SK-N-SH (cell line): Measurements from ENCODE around the gene H2AZ2. TPM values are rescaled to one million over a fixed set of nuclear protein-coding genes. Genes with fewer than 3 reads are reported as not detected.

Experiments used
- CTCF ChIA-PET: fragments of 300-600, 350-600 bp; formaldehyde crosslinking; extraction: SDS; loops from one replicate; lab custom pipeline; 2021; lab: Yijun Ruan, JAX
- POLR2A ChIA-PET: fragments of 350-600 bp; sonication (Branson Sonifier 250); formaldehyde crosslinking; extraction: SDS; loops from one replicate; lab custom pipeline; 2020; ENCODE audit warnings: antibody characterized with exemption, inconsistent platforms; lab: Yijun Ruan, JAX
- DNase-seq: peaks from one replicate; pipeline ENCODE4 v3.0.0; 2012
- H2AFZ ChIP-seq: fragments of 200-600 bp; sonication (generic); 2 replicates; pipeline ENCODE4 v1.8.1; 2016; ENCODE audit warnings: antibody characterized with exemption, mild to moderate bottlenecking, low read depth
- H3F3A ChIP-seq: fragments of 200-600 bp; sonication (generic); replicated peaks from 2 replicates; pipeline ENCODE3; 2016; ENCODE audit warnings: antibody characterized with exemption, mild to moderate bottlenecking; ENCODE audit not compliant: insufficient read depth
- H3K27ac ChIP-seq, 2 experiments: fragments of 200-500 bp in 1 of 2; fragments of 200-600 bp in 1 of 2; sonication (Bioruptor generic) in 1 of 2; sonication (generic), shearing (Covaris generic) in 1 of 2; 2 replicates each; pipeline versions ENCODE4 v1.5.1 to v1.6.1; 2014 to 2016; ENCODE audit warnings: low read depth in 2 of 2, inconsistent platforms in 1 of 2, low read length in 1 of 2, mild to moderate bottlenecking in 1 of 2, mixed read lengths in 1 of 2
- H3K27me3 ChIP-seq: fragments of 200-600 bp; sonication (generic), shearing (Covaris generic); 2 replicates; pipeline ENCODE4 v1.6.1; 2016; ENCODE audit warnings: mixed run types; ENCODE audit not compliant: insufficient read depth
- H3K36me3 ChIP-seq, 2 experiments: fragments of 200-500 bp in 1 of 2; fragments of 200-600 bp in 1 of 2; sonication (Bioruptor generic) in 1 of 2; sonication (generic) in 1 of 2; replicated peaks in 1 of 2; 2 replicates each; pipeline versions ENCODE3 to v1.5.1; 2014 to 2016; ENCODE audit warnings: low read length in 1 of 2, mild to moderate bottlenecking in 1 of 2; ENCODE audit not compliant: insufficient read depth in 2 of 2, control insufficient read depth in 1 of 2
- H3K4me1 ChIP-seq, 2 experiments: fragments of 200-500 bp in 1 of 2; fragments of 200-600 bp in 1 of 2; sonication (Bioruptor generic) in 1 of 2; sonication (generic), shearing (Covaris generic) in 1 of 2; 2 replicates each; pipeline versions ENCODE4 v1.5.1 to v1.6.1; 2014 to 2016; ENCODE audit warnings: low read depth in 1 of 2, low read length in 1 of 2, mixed run types in 1 of 2; ENCODE audit not compliant: insufficient read depth in 2 of 2, control insufficient read depth in 1 of 2
- H3K4me2 ChIP-seq: fragments of 200-600 bp; sonication (generic), shearing (Covaris generic); 2 replicates; pipeline ENCODE4 v1.6.1; 2017; ENCODE audit warnings: mixed run types
- H3K4me3 ChIP-seq, 2 experiments: fragments of 200-500 bp in 1 of 2; fragments of 200-600 bp in 1 of 2; sonication (Bioruptor generic) in 1 of 2; sonication (generic), shearing (Covaris generic) in 1 of 2; 2 replicates each; pipeline versions ENCODE4 v1.5.1 to v1.8.1; 2014 to 2016; ENCODE audit warnings: low read depth in 2 of 2, inconsistent platforms in 1 of 2, low read length in 1 of 2, mild to moderate bottlenecking in 1 of 2, mixed read lengths in 1 of 2, moderate library complexity in 1 of 2
- H3K79me2 ChIP-seq: fragments of 200-600 bp; sonication (generic); 2 replicates; pipeline ENCODE4 v1.8.1; 2017; ENCODE audit warnings: mild to moderate bottlenecking; ENCODE audit not compliant: insufficient read depth
- H3K9ac ChIP-seq: fragments of 200-600 bp; sonication (generic); 2 replicates; pipeline ENCODE4 v1.6.1; 2017; ENCODE audit warnings: mixed run types
- H3K9me2 ChIP-seq: fragments of 200-600 bp; sonication (generic); 2 replicates; pipeline ENCODE4 v1.6.1; 2017; ENCODE audit warnings: mixed run types
- H3K9me3 ChIP-seq: fragments of 200-600 bp; sonication (generic); 2 replicates; pipeline ENCODE4 v1.6.1; 2017; ENCODE audit warnings: mixed run types, mild to moderate bottlenecking, moderate library complexity
- H4K20me1 ChIP-seq: fragments of 200-600 bp; sonication (generic); 2 replicates; pipeline ENCODE4 v1.6.1; 2017; ENCODE audit warnings: mild to moderate bottlenecking, mixed run types; ENCODE audit not compliant: insufficient read depth
- CHD2 ChIP-seq: fragments of 150-350 bp; IDR thresholded peaks from 2 replicates; pipeline ENCODE4 v1.6.1; 2018; ENCODE audit warnings: low read length; ENCODE audit not compliant: partially characterized antibody
- CTCF ChIP-seq: fragments of 200-600 bp; sonication (generic); IDR thresholded peaks from 2 replicates; pipeline ENCODE4 v1.6.1; 2017; ENCODE audit warnings: antibody characterized with exemption, mild to moderate bottlenecking, moderate library complexity
- ELF1 ChIP-seq: IDR thresholded peaks from 2 replicates; pipeline ENCODE4 v1.4.0; 2012
- FOXJ3 ChIP-seq: sonication (generic); formaldehyde crosslinking; IDR thresholded peaks from 2 replicates; pipeline ENCODE4 v1.5.1; 2020; ENCODE audit warnings: mild to moderate bottlenecking, missing genetic modification reagents
- GATA2 ChIP-seq: sonication (generic); formaldehyde crosslinking; IDR thresholded peaks from 2 replicates; pipeline ENCODE4 v1.5.0; 2020; ENCODE audit warnings: mild to moderate bottlenecking, missing genetic modification reagents
- MAX ChIP-seq: IDR thresholded peaks from 2 replicates; pipeline ENCODE4 v1.4.0; 2012; ENCODE audit warnings: low read depth
- MEF2A ChIP-seq: IDR thresholded peaks from 2 replicates; pipeline ENCODE4 v1.4.0; 2012; ENCODE audit warnings: low read depth, borderline replicate concordance
- MXI1 ChIP-seq: IDR thresholded peaks from 2 replicates; pipeline ENCODE4 v1.6.1; 2012; ENCODE audit warnings: mild to moderate bottlenecking, low read depth, low read length, improper control_type of control experiment
- NFIC ChIP-seq: IDR thresholded peaks from 2 replicates; pipeline ENCODE4 v1.4.0; 2012; ENCODE audit warnings: borderline replicate concordance
- PBX3 ChIP-seq: IDR thresholded peaks from 2 replicates; pipeline ENCODE4; 2012
- RFX5 ChIP-seq: IDR thresholded peaks from 2 replicates; pipeline ENCODE4 v1.6.1; 2012; ENCODE audit warnings: mild to moderate bottlenecking, improper control_type of control experiment, low read length
- SIN3A ChIP-seq: IDR thresholded peaks from 2 replicates; pipeline ENCODE4 v1.6.1; 2012; ENCODE audit warnings: low read depth, mild to moderate bottlenecking, low read length, moderate library complexity, borderline replicate concordance
- SMC3 ChIP-seq: IDR thresholded peaks from 2 replicates; pipeline ENCODE4 v1.6.1; 2012; ENCODE audit warnings: low read depth, low read length, improper control_type of control experiment
- TAF1 ChIP-seq: IDR thresholded peaks from 2 replicates; pipeline ENCODE4 v1.6.1; 2012; ENCODE audit warnings: low read depth, mild to moderate bottlenecking, low read length, moderate library complexity, borderline replicate concordance
- YY1 ChIP-seq: IDR thresholded peaks from 2 replicates; pipeline ENCODE4 v1.4.0; 2012; ENCODE audit warnings: low read depth, mild to moderate bottlenecking
- WGBS: methylation state at CpG from one replicate; pipeline ENCODE4 v1.1.6; 2017; ENCODE audit warnings: low lambda C conversion rate; 5-methylcytosine and 5-hydroxymethylcytosine counted together
- polyA plus RNA-seq, 3 experiments: library from polyadenylated mRNA; depleted of rRNA; stranded (reverse); fragments of >200 nt; gene quantifications; 2 replicates each; pipeline ENCODE4 v1.2.3, GENCODE V29; 2012

H2AZ2 gene
- polyA plus RNA-seq, 1 of the 3 experiments (the other 2 are of a cell fraction), result 389 TPM

GRCh38 chr7:44885394-44886317, 37.8 kb upstream of the H2AZ2 start, which contains the start of gene PURB (continued):
- TF ChIP-seq RFX5, result no peak
- TF ChIP-seq MEF2A, result no peak
- peak; percentile 75 for TF ChIP-seq TAF1
- TF ChIP-seq CTCF, result no peak
- peak; percentile 67; the same call in 1 of the 2 replicates for TF ChIP-seq MAX
- peak; percentile 85 for TF ChIP-seq MXI1
- TF ChIP-seq GATA2 (CRISPR knock-in tag), result no peak
- TF ChIP-seq FOXJ3 (CRISPR knock-in tag), result no peak
- TF ChIP-seq PBX3, result peak; percentile 50; the same call in 1 of the 2 replicates

- peak overlapping the region; percentile 79 for H3K9ac ChIP-seq
- peak overlapping the region; percentile 79 to 86 for H3K27ac ChIP-seq
- TF ChIP-seq GATA2 (CRISPR knock-in tag), result no peak
- peak; percentile 55 for TF ChIP-seq NFIC
- TF ChIP-seq TAF1, result 0 out of 2 replicates have a peak, but pooled peaks have one; percentile 18
- peak; percentile 14; the same call in 1 of the 2 replicates for TF ChIP-seq YY1
- TF ChIP-seq SMC3, result no peak
- TF ChIP-seq CHD2, result no peak
- no peak for TF ChIP-seq ELF1
- peak; percentile 67; the same call in 1 of the 2 replicates for TF ChIP-seq SIN3A
- peak; percentile 72 for DNase-seq
- H3K4me3 ChIP-seq, result peak overlapping the region; percentile 72 to 87
- no peaks in the 10 kb centered on the region for H3K27me3 ChIP-seq
- peaks cover 47% of the 10 kb centered on the region for H4K20me1 ChIP-seq
- peak overlapping the region; percentile 81 for H3K4me2 ChIP-seq
- WGBS, result 2% methylated on average over 18 of the region's 107 CpGs
- H3K9me2 ChIP-seq, result no peaks in the 10 kb centered on the region
- peaks cover 72% of the 10 kb centered on the region for H3K79me2 ChIP-seq
- H3K9me3 ChIP-seq, result no peaks in the 10 kb centered on the region
- POLR2A ChIA-PET, result interaction anchor here (0.8 to 2.0 kb wide), 13 partner anchors 8 to 684 kb away, joined by 3 to 12 read pairs (median 4); partner anchors contain the start of genes H2AZ2, PPIA, TMED4 and YKT6
- H2AFZ ChIP-seq, result no peak overlapping the region
- peaks cover 39 to 45% of the 10 kb centered on the region in 2 experiments for H3K36me3 ChIP-seq
- H3K4me1 ChIP-seq, result peaks cover 23 to 47% of the 10 kb centered on the region in 2 experiments; a peak in 3 of 4 replicates
- H3F3A ChIP-seq, result peaks cover 40% of the 10 kb centered on the region
- CTCF ChIA-PET, result interaction anchor here (0.9 to 2.5 kb wide), 10 partner anchors 11 to 320 kb away, joined by 3 to 12 read pairs (median 5); partner anchors contain the start of genes H2AZ2 and TBRG4
Measured at GRCh38 chr7:44884621-44885393, 36.9 kb upstream of the H2AZ2 start.
